ENCODE results near the gene NIPSNAP3A.

NIPSNAP3A gene

DNA sequence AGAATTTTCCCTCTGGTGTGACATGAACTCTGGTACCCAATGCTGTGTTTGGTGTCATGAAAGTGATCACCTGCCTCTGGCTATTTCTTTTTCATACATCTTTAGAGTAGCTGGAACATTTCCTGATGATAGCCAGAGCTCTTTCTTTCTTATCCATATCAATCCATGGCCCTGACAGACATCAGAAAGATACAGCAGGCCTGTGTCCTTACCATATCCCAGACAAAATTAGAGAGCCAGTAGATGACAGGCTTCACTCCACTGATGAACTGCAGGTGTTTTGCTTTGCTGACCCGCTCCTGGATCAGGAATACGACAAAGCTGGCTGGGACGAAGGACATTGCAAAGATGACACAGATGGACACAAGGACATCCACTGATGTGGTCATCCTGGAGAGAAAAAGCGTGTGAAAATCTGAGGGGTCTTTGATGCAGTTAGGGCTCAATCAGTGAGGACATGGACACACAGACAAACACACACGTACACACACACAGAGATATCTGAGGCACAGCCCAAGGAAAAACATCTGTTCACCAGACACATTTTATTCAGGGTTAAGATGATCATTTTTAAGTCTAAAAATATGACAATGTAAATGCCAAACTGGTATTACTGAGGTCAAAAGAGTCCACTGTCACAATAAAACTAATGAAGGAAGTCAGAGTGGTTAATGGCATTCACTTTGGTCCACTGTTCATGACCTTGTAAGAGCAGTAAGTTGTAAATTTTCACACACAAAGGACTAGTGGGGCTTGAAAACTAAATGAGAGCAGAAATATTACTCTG is 50.9 kb downstream of the NIPSNAP3A start:
- H3K9me3 Mint-ChIP-seq = no peaks in the 10 kb centered on the region
- H3K4me1 Mint-ChIP-seq = no peaks in the 10 kb centered on the region
- ATAC-seq (replicated peaks; ENCODE audit: extremely low read depth, poor library complexity, severe bottlenecking) (no peak), DNase-seq (ENCODE audit: low spot score in 2 of 2) (no peak)
- no peak overlapping the region for H3K4me3 Mint-ChIP-seq
- no peak overlapping the region for H3K27ac Mint-ChIP-seq (ENCODE audit: low read depth)
- peaks cover 33% of the 10 kb centered on the region for H3K27me3 Mint-ChIP-seq
- H3K36me3 Mint-ChIP-seq (ENCODE audit: insufficient read depth) = peaks cover 7% of the 10 kb centered on the region

DNA sequence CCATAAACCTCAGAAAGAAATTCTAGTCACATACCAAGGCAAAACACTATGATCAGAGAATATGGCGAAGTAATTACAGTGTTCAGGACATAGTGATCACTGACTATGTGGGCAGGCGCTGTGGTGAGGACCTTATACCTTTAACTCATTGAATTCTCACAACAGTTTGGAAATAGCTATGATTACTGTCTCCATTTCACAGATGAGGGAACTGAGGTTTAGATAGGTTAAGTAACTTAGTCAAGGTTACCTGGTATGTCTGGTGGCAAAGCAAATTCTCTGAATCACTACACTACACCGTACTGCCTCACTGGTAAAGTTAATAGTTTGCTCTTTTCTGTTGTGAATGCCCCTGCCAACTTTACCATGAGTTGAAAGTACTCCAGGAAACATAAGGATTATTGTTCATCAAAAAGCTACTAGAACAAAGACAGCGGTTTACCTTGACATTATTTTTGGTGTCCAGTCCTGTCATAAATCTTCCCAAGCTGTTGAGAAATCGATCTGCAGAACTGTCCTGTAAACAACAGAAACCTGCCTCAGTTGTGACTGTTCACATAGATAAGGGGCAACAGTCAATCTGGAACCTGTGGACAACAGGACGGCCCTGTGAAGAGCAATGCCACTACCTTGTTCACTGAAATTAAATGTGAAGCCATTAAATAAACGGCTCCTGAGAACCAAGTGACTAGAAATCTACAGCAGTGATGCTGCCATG is 52.7 kb downstream of the NIPSNAP3A start:
- H3K36me3 Mint-ChIP-seq (ENCODE audit: insufficient read depth) = peaks cover 7% of the 10 kb centered on the region
- peaks cover 17% of the 10 kb centered on the region for H3K27me3 Mint-ChIP-seq
- no peaks in the 10 kb centered on the region for H3K4me1 Mint-ChIP-seq

DNA sequence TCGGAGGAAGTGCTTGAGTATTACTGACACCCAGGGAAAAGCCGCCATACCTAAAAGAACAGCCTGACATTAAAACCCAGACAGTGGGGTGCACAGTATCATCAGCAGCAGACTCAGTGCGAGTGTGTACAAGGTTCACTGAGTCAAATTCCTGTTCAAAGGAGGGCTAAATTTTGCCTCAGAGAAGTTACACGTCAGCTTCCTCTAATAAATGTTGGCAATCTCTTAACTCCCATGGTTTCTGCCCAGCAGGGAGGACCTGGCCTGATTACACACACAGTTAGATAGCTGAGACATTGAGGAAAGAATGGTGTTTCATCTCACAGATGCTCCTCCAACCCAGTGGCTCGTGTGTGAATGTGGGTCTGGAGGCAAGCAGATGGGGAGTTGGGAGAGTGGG is 54.6 kb downstream of the NIPSNAP3A start:
- Mint-ChIP-seq H3K27ac (ENCODE audit: low read depth) (no peak overlapping the region), H3K4me1 (no peaks in the 10 kb centered on the region), H3K36me3 (ENCODE audit: insufficient read depth) (peaks cover 4% of the 10 kb centered on the region), H3K4me3 (no peak overlapping the region), H3K27me3 (peaks cover 9% of the 10 kb centered on the region), H3K9me3 (no peaks in the 10 kb centered on the region)
- ATAC-seq (replicated peaks; ENCODE audit: extremely low read depth, poor library complexity, severe bottlenecking) = no peak
- no peak for DNase-seq (ENCODE audit: low spot score in 2 of 2)

More for the DNA sequence above, 52.7 kb downstream of the NIPSNAP3A start:
- no peak overlapping the region for H3K4me3 Mint-ChIP-seq
- no peaks in the 10 kb centered on the region for H3K9me3 Mint-ChIP-seq
- ATAC-seq (replicated peaks; ENCODE audit: extremely low read depth, poor library complexity, severe bottlenecking) = no peak
- DNase-seq (ENCODE audit: low spot score in 2 of 2) = no peak
- no peak overlapping the region for H3K27ac Mint-ChIP-seq (ENCODE audit: low read depth)

DNA sequence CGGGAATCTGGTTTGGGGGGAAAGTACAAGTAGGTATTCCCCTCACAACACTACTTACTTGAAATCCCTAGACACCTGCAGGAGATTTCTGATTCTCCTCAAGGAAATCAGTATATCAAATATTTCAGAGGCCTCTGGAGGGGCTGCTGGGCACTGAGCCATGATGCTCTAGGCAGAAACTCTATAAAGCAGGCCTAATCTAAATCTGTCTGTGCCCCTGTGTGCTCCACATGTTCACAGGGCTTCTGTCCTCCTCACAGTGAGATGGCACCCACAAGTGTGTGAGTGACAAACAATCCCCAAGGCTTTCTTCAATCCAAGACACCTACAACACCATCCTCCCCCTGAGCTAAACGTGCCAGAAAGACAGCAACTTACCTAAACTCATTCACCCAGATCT is 55.4 kb downstream of the NIPSNAP3A start:
- no peak overlapping the region for H3K27ac Mint-ChIP-seq (ENCODE audit: low read depth)
- no peak for ATAC-seq (replicated peaks; ENCODE audit: extremely low read depth, poor library complexity, severe bottlenecking)
- peaks cover 4% of the 10 kb centered on the region for H3K36me3 Mint-ChIP-seq (ENCODE audit: insufficient read depth)
- no peaks in the 10 kb centered on the region for H3K9me3 Mint-ChIP-seq
- peaks cover 9% of the 10 kb centered on the region for H3K27me3 Mint-ChIP-seq
- no peak for DNase-seq (ENCODE audit: low spot score in 2 of 2)
- H3K4me3 Mint-ChIP-seq = no peak overlapping the region
- H3K4me1 Mint-ChIP-seq = no peaks in the 10 kb centered on the region

DNA sequence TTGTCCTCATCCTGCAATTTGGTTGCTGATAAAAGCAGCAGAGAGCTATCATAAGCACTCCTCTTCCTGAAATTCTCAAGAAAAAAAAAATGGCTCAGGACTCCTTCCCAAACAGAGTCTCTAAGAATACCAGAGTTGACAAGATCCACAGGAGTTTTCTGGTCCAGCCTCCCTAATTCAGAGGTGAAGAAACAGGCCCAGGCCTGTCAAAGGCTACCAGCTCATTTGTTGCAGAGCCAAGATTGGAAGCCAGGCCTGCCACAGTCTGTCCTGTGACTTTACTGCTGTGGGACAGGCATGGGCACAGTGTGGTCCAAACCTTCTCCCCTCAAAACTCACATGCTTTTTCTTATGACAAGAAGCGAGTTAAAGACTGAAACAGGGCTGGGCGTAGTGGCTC is 58.0 kb downstream of the NIPSNAP3A start:
- no peak for ATAC-seq (replicated peaks; ENCODE audit: extremely low read depth, poor library complexity, severe bottlenecking)
- Mint-ChIP-seq H3K27ac (ENCODE audit: low read depth) (no peak overlapping the region), H3K9me3 (no peaks in the 10 kb centered on the region), H3K4me3 (no peak overlapping the region), H3K27me3 (no peaks in the 10 kb centered on the region), H3K4me1 (no peaks in the 10 kb centered on the region), H3K36me3 (ENCODE audit: insufficient read depth) (peaks cover 2% of the 10 kb centered on the region)
- DNase-seq (ENCODE audit: low spot score in 2 of 2) = no peak

DNA sequence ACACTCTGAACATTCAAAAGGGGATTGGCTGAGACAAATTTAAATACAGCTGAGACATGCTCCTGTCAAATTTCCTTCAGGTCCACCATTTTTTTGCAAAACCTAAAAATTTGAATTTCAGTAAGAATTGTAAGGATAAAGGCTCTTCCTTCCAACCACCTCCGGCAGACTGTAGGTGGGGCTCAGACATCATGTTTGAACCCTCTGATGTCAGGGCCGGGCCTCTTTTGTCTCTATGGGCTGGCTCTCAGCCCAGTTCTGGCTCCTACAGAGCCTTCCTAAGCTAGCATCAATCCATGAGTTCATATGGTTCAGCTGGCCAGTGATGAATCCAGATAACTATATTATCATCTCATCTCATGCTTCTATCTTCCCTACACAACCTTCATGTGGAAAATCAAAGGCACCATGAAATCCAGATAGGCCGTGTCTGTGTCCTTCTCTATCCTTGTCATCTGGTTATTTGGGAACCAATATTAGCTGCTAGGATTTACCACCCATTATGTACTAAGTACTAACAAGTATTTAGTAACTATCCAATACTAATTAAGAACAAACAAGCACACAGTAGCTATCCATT is 60.6 kb downstream of the NIPSNAP3A start:
- no peaks in the 10 kb centered on the region for H3K9me3 Mint-ChIP-seq
- no peaks in the 10 kb centered on the region for H3K27me3 Mint-ChIP-seq
- no peak for ATAC-seq (replicated peaks; ENCODE audit: extremely low read depth, poor library complexity, severe bottlenecking)
- no peak for DNase-seq (ENCODE audit: low spot score in 2 of 2)
- H3K4me1 Mint-ChIP-seq = no peaks in the 10 kb centered on the region
- H3K4me3 Mint-ChIP-seq = no peak overlapping the region
- no peak overlapping the region for H3K27ac Mint-ChIP-seq (ENCODE audit: low read depth)
- no peaks in the 10 kb centered on the region for H3K36me3 Mint-ChIP-seq (ENCODE audit: insufficient read depth)
